Neural progenitor cell (in vitro differentiated cells): Measurements from ENCODE around the gene ARF6.

Experiments used
- EZH2 ChIP-seq: fragments of 200-600 bp; sonication (generic); IDR thresholded peaks from 2 replicates; pipeline ENCODE4 v1.6.1; 2017; ENCODE audit warnings: antibody characterized with exemption, mild to moderate bottlenecking, moderate library complexity
- TF ChIP-seq, protein P1 (sequence below): fragments of 200-600 bp; sonication (generic); IDR thresholded peaks from 2 replicates; pipeline ENCODE4 v1.5.1; 2017; ENCODE audit warnings: antibody characterized with exemption, mild to moderate bottlenecking

DNA sequence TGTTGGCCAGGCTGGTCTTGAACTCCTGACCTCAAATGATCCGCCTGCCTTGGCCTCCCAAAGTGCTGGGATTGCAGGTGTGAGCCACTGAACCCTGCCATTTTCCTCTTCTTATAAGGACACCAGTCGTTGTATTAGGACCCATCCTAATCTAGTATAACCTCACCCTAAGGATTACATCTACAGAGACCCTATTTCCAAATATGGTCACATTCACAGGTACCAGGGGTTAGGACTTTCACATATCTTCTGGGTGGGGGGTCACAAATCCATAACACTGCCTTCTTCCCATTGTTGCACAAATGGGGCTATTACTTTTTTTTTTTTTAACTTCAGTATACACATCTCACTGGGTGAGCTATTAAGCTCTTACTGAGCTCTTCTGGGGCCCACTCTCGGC is 38.6 kb downstream of the ARF6 start:
- TF ChIP-seq, protein P1, sequence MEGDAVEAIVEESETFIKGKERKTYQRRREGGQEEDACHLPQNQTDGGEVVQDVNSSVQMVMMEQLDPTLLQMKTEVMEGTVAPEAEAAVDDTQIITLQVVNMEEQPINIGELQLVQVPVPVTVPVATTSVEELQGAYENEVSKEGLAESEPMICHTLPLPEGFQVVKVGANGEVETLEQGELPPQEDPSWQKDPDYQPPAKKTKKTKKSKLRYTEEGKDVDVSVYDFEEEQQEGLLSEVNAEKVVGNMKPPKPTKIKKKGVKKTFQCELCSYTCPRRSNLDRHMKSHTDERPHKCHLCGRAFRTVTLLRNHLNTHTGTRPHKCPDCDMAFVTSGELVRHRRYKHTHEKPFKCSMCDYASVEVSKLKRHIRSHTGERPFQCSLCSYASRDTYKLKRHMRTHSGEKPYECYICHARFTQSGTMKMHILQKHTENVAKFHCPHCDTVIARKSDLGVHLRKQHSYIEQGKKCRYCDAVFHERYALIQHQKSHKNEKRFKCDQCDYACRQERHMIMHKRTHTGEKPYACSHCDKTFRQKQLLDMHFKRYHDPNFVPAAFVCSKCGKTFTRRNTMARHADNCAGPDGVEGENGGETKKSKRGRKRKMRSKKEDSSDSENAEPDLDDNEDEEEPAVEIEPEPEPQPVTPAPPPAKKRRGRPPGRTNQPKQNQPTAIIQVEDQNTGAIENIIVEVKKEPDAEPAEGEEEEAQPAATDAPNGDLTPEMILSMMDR: no peak
- no peak for TF ChIP-seq EZH2
